Psoas muscle (tissue), 8 donors: ENCODE measurements around the gene MOCOS. TPM values are rescaled to one million over a fixed set of nuclear protein-coding genes. Genes with fewer than 3 reads are reported as not detected.

Experiments
- ATAC-seq, 4 donors: fragments of 200-7000 bp; cut with Tn5 transposase; one replicate each; pipeline ENCODE4 v1.9.1; 2020; ENCODE audit warnings: moderate library complexity in 3 of 4, mild to moderate bottlenecking in 2 of 4
- DNase-seq, 2 donors: peaks; one replicate each; pipeline ENCODE4 v3.0.0-alpha.2; 2020
- H3K27ac ChIP-seq: fragments of 200-600 bp; one replicate; pipeline ENCODE4 v1.8.0; 2022
- H3K27me3 ChIP-seq, 3 donors: fragments of 200-600 bp in 1 of 3; one replicate each; pipeline versions ENCODE4 v1.6.1 to v1.8.0; 2013 to 2022; ENCODE audit warnings: low read length in 2 of 3, mild to moderate bottlenecking in 2 of 3, moderate library complexity in 1 of 3; ENCODE audit not compliant: insufficient read depth in 3 of 3
- H3K36me3 ChIP-seq, 2 donors: fragments of 200-600 bp in 1 of 2; one replicate each; pipeline versions ENCODE4 v1.6.1 to v1.8.0; 2013 to 2022; ENCODE audit warnings: low read depth in 1 of 2, mild to moderate bottlenecking in 1 of 2, moderate library complexity in 1 of 2; ENCODE audit not compliant: insufficient read depth in 1 of 2
- H3K4me1 ChIP-seq: fragments of 200-600 bp; one replicate; pipeline ENCODE4 v1.8.0; 2022
- H3K4me3 ChIP-seq: fragments of 200-600 bp; one replicate; pipeline ENCODE4 v1.8.0; 2022; ENCODE audit warnings: mild to moderate bottlenecking
- H3K9me3 ChIP-seq: fragments of 200-600 bp; one replicate; pipeline ENCODE4 v1.8.0; 2022
- CTCF ChIP-seq: fragments of 200-600 bp; IDR thresholded peaks from one replicate; pipeline ENCODE4 v1.8.0; 2022; ENCODE audit warnings: antibody characterized with exemption
- WGBS, 3 donors: extraction: QIAGEN DNeasy Blood & Tissue Kit; methylation state at CpG; one replicate each; pipeline versions ENCODE4 v1.1.6 to v1.1.7; 2013; 5-methylcytosine and 5-hydroxymethylcytosine counted together
- intact Hi-C, 2 donors: fragments of 100-400 bp; cut with DNase I; formaldehyde crosslinking; loops; one replicate each; pipeline versions ENCODE4 v1.11.0 to v1.14.2; 2022
- polyA plus RNA-seq, 3 donors: library from polyadenylated mRNA; stranded (reverse); fragments of 200-250 nt; gene quantifications; one replicate each; pipeline ENCODE4 v1.2.3, GENCODE V29; 2013
- total RNA-seq, 4 donors: library from RNA; stranded (reverse); fragmentation: NEBNext Ultra II Directional in 2 of 4; extraction: Animal tissue kit (Norgen Biotek cat#: 25700) in 2 of 4; gene quantifications; one replicate each; pipeline versions ENCODE4 v1.2.1 to v1.2.4, GENCODE V29; 2021 to 2023
- donor health status: healthy with polysubstance abuse.
- donor health status: DM: no; HTN: no; CAD: no; lungs with moderate emphysema.
- donor health status: Bipolar disorder and iron deficiency.
- donor health status: healthy.
- donor health status: DM: yes; HTN: yes; CAD: no.
- donor health status: DM: no; HTN: no; CAD: no.
- donor health status: DM: no; HTN: no; CAD: no.
- donor health status: DM: yes; HTN: yes; CAD: no.

The MOCOS gene
- total and polyA plus RNA-seq, 7 donors, result 0.30 to 4.8 (median 0.94) TPM

GRCh38 chr18:36281936-36282335 lies 94.6 kb downstream of the MOCOS start:
- H3K4me3 ChIP-seq, result no peak overlapping the region
- H3K4me1 ChIP-seq, result no peaks in the 10 kb centered on the region
- WGBS, 3 donors, result 31 to 41% (median 40%) methylated on average over 3 of the region's 3 CpGs
- no peak for ATAC-seq
- no peak overlapping the region for H3K27ac ChIP-seq
- no peaks in the 10 kb centered on the region for H3K9me3 ChIP-seq
- no peak for DNase-seq
- no peaks in the 10 kb centered on the region for H3K36me3 ChIP-seq
- intact Hi-C loops, result loop anchor here in 1 of 2 donors (5.0 kb wide), 2 partner anchors 185 to 265 kb away; no protein-coding TSS in a partner anchor
- no peak for TF ChIP-seq CTCF
- peaks cover 0 to 2% (median 0%) of the 10 kb centered on the region in 3 donors for H3K27me3 ChIP-seq

- no peak overlapping the region for H3K27ac ChIP-seq
- no peak overlapping the region for H3K4me3 ChIP-seq
- DNase-seq, result no peak
- H3K4me1 ChIP-seq, result no peaks in the 10 kb centered on the region
- H3K9me3 ChIP-seq, result peaks cover under 1% of the 10 kb centered on the region
- peaks cover 0 to 2% (median 0%) of the 10 kb centered on the region in 3 donors for H3K27me3 ChIP-seq
- no peaks in the 10 kb centered on the region for H3K36me3 ChIP-seq
- ATAC-seq, result no peak
- intact Hi-C loops, result loop anchor here in 1 of 2 donors (5.0 kb wide), 2 partner anchors 186 to 266 kb away; no protein-coding TSS in a partner anchor
- 73 to 78% (median 76%) methylated on average over 6 of the region's 6 CpGs for WGBS, 3 donors
- TF ChIP-seq CTCF, result no peak
Observed at GRCh38 chr18:36283448-36283847, 96.2 kb downstream of the MOCOS start.

GRCh38 chr18:36284268-36284667 lies 97.0 kb downstream of the MOCOS start:
- H3K27ac ChIP-seq, result no peak overlapping the region
- WGBS, 3 donors, result 48 to 72% (median 57%) methylated on average over 4 of the region's 4 CpGs
- peak in 2 of 4 donors; percentile 5 to 24 for ATAC-seq
- H3K9me3 ChIP-seq, result peaks cover 5% of the 10 kb centered on the region
- TF ChIP-seq CTCF, result no peak
- no peaks in the 10 kb centered on the region for H3K4me1 ChIP-seq
- H3K36me3 ChIP-seq, result no peaks in the 10 kb centered on the region
- no peak overlapping the region for H3K4me3 ChIP-seq
- DNase-seq, result no peak
- peaks cover 0 to 2% (median 0%) of the 10 kb centered on the region in 3 donors for H3K27me3 ChIP-seq
- intact Hi-C loops, result loop anchor here (2.0 to 5.0 kb wide), 4 partner anchors 187 to 267 kb away; no protein-coding TSS in a partner anchor

- intact Hi-C loops, result loop anchor here (2.0 to 5.0 kb wide), 4 partner anchors 187 to 268 kb away; no protein-coding TSS in a partner anchor
- TF ChIP-seq CTCF, result peak; percentile 93
- peak; percentile 61 to 77 (median 67) for ATAC-seq
- no peak for DNase-seq
- peaks cover 0 to 2% (median 0%) of the 10 kb centered on the region in 3 donors for H3K27me3 ChIP-seq
- no peaks in the 10 kb centered on the region for H3K4me1 ChIP-seq
- H3K4me3 ChIP-seq, result no peak overlapping the region
- no peaks in the 10 kb centered on the region for H3K36me3 ChIP-seq
- 31 to 34% (median 34%) methylated on average over 6 of the region's 6 CpGs for WGBS, 3 donors
- peaks cover 5% of the 10 kb centered on the region for H3K9me3 ChIP-seq
- no peak overlapping the region for H3K27ac ChIP-seq
Observed at GRCh38 chr18:36284671-36285295, 97.5 kb downstream of the MOCOS start.
